ENCODE results near the gene UGT1A8. TPM values are rescaled to one million over a fixed set of nuclear protein-coding genes. Genes with fewer than 3 reads are reported as not detected.
"Not testable (repeated sequence)": the region's sequence is repeated elsewhere in the genome, so short reads cannot be mapped to it uniquely, and the experiment has no call there.

Gene UGT1A8
- total RNA-seq, 1 experiment from 2014 or later, result not detected

GRCh38 chr2:233639860-233640259 lies 22.4 kb downstream of the UGT1A8 start:
- no peak for DNase-seq (ENCODE audit: low read depth)

- peak; percentile 28 for DNase-seq (ENCODE audit: low read depth)
Observed at GRCh38 chr2:233643128-233643527, 25.7 kb downstream of the UGT1A8 start.

- DNase-seq (ENCODE audit: low read depth), result not testable (repeated sequence)
Observed at GRCh38 chr2:233646033-233646432, 28.6 kb downstream of the UGT1A8 start.

- DNase-seq (ENCODE audit: low read depth), result no peak
Observed at GRCh38 chr2:233650981-233651380, 33.5 kb downstream of the UGT1A8 start.

- DNase-seq (ENCODE audit: low read depth), result no peak
Observed at GRCh38 chr2:233651430-233651829, 34.0 kb downstream of the UGT1A8 start.

GRCh38 chr2:233654501-233654900 lies 37.1 kb downstream of the UGT1A8 start:
- DNase-seq (ENCODE audit: low read depth), result no peak

- no peak for DNase-seq (ENCODE audit: low read depth)
Observed at GRCh38 chr2:233655043-233655442, 37.6 kb downstream of the UGT1A8 start.

GRCh38 chr2:233655943-233656342 lies 38.5 kb downstream of the UGT1A8 start:
- DNase-seq (ENCODE audit: low read depth), result not testable (repeated sequence)

GRCh38 chr2:233656443-233656842 lies 39.0 kb downstream of the UGT1A8 start:
- no peak for DNase-seq (ENCODE audit: low read depth)

GRCh38 chr2:233658610-233659009 lies 41.2 kb downstream of the UGT1A8 start:
- DNase-seq (ENCODE audit: low read depth), result no peak

GRCh38 chr2:233663911-233664310 lies 46.5 kb downstream of the UGT1A8 start:
- DNase-seq (ENCODE audit: low read depth), result no peak

GRCh38 chr2:233668605-233669260 lies 51.3 kb downstream of the UGT1A8 start:
- DNase-seq (ENCODE audit: low read depth), result no peak

GRCh38 chr2:233671290-233672161 lies 54.1 kb downstream of the UGT1A8 start, which contains the start of gene UGT1A9:
TSS of gene UGT1A9 (plus strand) at chr2:233671898. CDS start at chr2:233671935, 37 bp downstream.
- DNase-seq (ENCODE audit: low read depth), result no peak

GRCh38 chr2:233672886-233673285 lies 55.5 kb downstream of the UGT1A8 start:
- DNase-seq (ENCODE audit: low read depth), result no peak

GRCh38 chr2:233673896-233674295 lies 56.5 kb downstream of the UGT1A8 start:
- DNase-seq (ENCODE audit: low read depth), result no peak

- DNase-seq (ENCODE audit: low read depth), result no peak
Observed at GRCh38 chr2:233674314-233674713, 56.9 kb downstream of the UGT1A8 start.

GRCh38 chr2:233674995-233675394 lies 57.6 kb downstream of the UGT1A8 start:
- DNase-seq (ENCODE audit: low read depth), result no peak

GRCh38 chr2:233676046-233676445 lies 58.6 kb downstream of the UGT1A8 start:
- DNase-seq (ENCODE audit: low read depth), result peak; percentile 55

GRCh38 chr2:233679196-233679595 lies 61.8 kb downstream of the UGT1A8 start:
- DNase-seq (ENCODE audit: low read depth), result no peak

- DNase-seq (ENCODE audit: low read depth), result no peak
Observed at GRCh38 chr2:233680361-233681045, 63.1 kb downstream of the UGT1A8 start.

GRCh38 chr2:233681521-233682099 lies 64.2 kb downstream of the UGT1A8 start, which contains the start of gene UGT1A7:
TSS of gene UGT1A7 (plus strand) at chr2:233681901. CDS start at chr2:233681938, 37 bp downstream.
- no peak for DNase-seq (ENCODE audit: low read depth)
